GM21367 (cell line): ENCODE results near the gene TULP4.
"Not testable (repeated sequence)": the region's sequence is repeated elsewhere in the genome, so short reads cannot be mapped to it uniquely, and the experiment has no call there.

ENCODE experiments used
- ATAC-seq: cut with Tn5 transposase; IDR thresholded peaks from one replicate; pipeline ENCODE4 v1.9.1; 2021; ENCODE audit not compliant: unreplicated experiment

TULP4 gene

DNA sequence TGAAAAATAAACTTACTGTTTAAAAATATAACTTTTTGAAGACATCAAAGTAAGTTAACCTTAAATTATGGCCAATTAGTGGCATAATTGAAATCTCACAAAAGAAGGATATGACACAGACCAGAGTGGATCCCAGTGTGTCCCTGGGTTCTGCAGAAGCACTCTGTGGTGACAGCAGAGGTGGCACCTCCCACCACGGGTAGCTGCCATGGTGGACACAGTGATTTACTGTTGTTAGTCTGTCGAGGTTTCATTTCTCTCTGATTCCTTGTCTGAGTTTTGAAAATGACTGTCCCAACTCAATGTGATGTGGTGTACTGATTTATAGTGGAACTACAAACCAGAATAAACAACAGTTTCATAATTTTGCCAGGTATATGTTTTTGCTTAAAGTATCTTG is 76.5 kb downstream of the TULP4 start:
- no peak for ATAC-seq

DNA sequence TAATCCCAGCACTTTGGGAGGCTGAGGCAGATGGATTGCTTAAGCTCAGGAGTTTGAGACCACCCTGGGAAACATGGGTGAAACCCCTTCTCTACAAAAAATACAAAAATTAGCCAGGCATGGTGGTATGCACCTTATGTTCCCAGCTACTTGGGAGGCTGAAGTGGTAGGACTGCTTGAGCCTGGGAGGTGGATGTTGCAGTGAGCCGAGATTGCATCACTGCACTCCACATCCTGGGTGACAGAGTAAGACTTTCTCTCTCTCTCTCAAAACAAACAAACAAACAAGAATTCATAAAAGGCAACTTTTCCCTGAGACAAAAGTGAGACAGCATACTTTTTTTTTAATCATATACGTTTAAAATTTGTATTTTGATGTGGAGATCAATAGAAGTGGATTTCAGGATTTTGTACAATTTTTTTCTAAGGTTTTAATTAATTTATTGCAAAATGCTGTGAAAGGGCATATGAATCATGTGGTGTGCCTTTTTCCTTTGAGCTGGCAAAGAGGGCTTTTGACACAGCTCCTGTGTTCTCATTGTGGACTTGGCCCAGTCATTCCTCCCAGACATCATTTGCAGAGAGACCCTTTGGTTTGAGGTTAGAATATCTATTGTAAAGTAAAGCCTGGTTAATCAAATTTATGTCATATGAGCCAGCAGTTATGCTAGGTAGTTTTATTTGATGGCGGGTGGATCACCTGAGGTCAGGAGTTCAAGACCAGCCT is 77.1 kb downstream of the TULP4 start:
- ATAC-seq: no peak

DNA sequence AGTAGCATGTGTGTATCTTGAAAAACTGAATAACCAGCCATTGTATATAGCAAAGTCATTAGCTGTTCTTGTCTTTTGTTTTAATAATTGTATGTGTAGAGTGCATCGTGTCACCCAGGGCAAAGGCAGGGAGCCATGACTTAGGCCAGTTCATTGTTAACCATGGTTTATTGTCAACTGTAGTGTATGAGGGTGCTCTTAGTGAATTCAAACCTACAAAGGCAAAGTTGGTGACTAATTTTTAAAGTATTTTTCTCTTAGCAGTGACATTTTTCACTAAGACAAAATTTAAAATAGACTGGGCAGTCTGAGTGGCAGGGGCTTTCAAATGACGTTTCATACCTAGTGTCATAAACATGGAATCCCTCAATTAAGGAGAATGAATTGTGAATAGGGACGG is 79.0 kb downstream of the TULP4 start:
- no peak for ATAC-seq

DNA sequence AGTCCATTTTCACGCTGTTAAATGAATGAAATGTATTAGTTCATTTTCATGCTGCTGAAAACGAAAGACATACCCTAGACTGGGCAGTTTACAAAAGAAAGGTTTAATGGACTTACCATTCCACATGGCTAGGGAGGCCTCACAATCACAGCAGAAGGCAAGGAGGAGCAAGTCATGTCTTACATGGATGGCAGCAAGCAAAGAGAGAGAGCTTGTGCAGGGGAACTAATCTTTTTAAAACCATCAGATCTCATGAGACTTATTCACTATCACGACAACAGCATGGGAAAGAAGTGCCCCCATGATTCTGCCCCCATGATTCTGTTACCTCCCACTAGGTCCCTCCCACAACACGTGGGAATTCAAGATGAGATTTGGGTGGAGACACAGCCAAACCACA is 79.7 kb downstream of the TULP4 start:
- ATAC-seq: not testable (repeated sequence)

DNA sequence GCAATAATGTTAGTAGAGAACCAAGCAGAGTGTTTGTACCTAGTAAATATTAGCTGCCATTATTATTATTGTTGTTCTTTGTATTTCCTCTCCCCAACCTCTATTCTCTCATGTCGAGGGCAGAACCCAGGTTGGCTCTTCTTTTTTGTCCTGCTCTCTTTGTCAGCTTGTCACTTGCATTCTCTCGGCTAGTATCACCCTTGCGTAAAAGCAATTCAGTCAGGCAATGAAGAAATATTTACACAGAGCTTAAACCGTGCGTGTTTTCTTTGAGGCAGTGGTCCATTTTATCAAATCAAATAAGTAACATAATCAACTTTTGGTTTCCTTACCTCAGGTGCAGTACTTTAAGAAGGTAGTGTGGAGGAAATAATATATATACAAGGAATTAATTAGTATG is 83.9 kb downstream of the TULP4 start:
- ATAC-seq: no peak

DNA sequence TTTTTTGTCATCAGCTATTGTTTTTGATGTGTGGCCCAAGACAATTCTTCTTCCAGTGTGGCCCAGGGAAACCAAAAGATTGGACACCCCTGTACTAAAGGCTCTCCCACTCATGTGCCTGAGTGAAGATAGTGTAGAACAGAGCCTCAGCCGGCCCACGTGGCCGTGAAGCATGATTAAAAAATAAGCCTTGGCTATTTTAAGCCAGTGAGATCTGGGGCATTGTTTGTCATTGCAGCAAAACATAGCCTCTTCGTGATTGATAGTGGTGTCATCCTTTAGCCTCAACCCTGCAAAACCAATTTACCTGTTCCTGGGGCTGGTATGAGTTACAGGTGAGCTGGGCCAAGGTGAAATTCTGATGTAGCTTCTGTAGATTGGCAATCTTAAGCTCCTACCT is 85.3 kb downstream of the TULP4 start:
- no peak for ATAC-seq

DNA sequence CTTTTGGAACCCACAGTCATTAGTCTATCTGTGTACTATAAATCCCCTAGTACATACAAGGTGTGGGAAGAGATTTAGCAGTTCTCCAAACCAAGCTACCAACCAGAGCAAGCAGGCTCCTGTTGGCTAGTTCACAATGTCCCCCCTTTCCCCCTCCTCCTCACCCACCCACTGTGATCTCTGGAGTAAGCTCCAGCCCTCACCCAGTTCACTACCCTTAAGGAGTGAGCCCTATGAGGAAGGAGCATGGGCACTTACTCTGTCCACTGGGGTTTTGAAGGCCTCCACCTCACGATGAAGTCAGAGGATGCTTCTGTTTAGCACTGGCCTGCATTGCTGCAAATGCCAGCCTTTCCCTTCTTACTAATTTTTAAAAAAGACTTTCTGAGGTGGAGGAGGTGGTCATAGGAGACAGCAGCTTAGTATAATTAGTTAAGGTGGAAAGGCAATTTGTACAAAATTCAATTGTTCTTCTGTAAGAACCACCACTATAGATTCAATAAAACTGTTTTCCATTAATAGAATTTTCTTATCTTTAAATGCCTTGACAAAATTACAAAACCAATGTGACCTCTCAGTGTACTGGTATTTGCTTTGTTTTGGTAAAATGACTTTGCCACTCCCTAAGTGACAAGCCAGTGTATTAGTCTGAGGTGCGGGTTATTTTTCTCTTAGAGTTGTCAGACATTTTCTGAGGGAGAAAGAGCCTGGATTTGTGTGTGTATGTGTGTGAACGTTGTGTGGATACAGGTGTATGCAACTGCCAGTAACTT is 86.2 kb downstream of the TULP4 start:
- ATAC-seq: no peak

DNA sequence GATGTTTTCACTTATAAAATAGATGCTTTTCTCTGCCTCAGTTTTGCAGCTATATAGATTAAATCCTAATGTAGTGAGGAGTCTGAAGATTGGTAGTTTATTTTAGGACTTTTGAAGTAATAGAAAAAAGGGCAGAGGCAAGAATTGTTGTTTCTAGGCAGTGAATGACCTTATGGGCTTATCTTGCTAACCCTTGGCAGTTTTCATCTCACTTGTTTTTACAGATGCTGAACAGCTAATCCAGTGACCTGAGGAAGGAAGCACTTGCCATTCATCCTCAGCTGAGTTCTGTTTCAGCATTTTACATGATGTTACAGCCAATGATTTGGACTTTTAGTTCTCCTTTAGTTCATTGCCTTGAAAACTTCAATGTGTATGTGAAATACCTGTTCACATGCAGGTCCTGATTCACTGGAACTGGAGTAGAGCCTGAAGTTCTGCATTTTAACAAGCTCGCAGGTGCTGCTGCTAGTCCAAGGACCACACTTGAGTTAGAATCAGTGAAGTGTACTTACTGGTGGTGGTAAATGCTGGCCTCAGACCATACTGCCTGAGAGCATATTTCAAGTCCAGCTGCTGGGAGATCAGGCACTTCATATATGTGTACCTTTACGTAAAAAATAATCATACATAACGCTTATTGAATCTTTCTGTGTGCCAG is 86.9 kb downstream of the TULP4 start:
- ATAC-seq: no peak

DNA sequence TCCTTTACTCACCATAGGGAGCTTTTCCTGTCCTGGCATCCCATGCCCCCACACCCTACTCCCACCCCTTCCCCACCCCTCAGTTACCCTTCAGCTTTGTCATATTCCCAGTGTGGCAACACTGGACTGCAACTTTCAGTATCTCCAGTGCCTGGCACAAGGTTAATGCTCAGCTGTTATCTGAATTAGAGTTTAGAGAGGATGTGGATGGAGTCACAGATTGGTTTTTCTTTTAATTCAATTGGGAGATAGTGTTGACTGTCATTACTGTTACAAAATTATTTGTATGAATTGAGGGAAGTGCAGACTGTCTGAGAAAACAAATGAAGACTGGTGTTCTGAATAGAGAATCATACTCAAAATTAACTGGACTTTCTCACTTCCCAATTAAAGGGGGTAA is 89.9 kb downstream of the TULP4 start:
- no peak for ATAC-seq

DNA sequence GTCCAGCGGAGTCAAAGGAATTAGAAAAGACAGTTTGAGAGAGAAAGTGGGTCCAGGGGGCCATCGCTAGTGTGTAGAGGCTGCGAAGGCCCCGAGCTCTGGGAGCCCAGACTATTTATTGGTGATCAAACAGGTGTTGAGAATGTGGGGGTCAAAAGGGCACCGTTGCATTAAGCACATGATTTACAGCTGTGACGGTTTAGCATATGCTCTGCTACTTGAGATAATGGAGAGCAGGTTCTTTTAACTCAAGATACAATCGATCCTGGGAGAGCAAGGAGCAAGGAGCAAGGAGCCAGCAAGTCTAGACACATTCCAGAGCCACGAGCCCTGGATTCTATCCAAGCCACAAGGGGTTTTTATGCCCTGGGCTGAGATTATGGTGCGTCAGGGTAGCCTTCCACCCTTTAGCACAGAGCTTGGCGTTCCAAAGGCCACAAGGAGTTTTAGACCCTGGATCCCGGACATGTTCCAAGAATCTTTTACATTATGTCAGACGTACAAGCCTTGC is 93.1 kb downstream of the TULP4 start:
- not testable (repeated sequence) for ATAC-seq

DNA sequence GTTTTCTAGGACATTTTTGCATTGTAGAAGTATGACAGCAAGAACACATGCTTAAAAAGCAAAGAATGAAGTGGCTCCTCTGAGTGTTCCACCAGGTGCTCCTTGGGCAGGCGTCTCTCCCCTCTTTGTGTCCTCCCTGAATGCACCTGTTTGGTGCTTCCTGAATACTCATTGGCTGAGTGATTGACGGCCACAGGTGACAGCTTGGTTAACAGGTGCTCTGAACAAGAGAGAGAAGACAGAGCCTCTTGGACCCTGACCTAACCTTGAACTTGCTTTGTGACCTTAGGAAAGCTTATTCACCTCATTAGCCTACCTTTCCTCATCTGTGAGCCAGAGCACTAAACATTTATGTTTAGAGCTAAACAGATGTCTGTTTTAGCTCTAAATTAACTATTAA is 93.7 kb downstream of the TULP4 start:
- ATAC-seq: no peak

DNA sequence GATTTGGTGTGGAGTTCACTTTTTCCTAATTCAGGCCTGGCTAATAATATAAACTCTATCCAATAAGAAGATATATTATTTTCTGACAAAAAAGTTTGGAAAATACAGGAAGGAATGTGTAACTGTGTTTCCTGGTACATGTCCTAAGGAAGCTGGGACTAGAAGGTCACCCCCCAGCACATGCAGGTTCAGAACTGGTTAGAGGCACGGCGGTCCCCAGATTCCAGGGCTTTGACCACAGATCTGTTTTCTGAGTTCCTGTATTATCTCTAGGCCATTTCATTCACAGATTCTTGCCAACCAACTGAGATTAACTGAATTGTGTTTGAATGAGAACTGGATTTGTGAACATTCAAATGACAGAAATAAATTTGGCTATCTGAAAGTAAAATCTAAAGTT is 94.5 kb downstream of the TULP4 start:
- no peak for ATAC-seq

DNA sequence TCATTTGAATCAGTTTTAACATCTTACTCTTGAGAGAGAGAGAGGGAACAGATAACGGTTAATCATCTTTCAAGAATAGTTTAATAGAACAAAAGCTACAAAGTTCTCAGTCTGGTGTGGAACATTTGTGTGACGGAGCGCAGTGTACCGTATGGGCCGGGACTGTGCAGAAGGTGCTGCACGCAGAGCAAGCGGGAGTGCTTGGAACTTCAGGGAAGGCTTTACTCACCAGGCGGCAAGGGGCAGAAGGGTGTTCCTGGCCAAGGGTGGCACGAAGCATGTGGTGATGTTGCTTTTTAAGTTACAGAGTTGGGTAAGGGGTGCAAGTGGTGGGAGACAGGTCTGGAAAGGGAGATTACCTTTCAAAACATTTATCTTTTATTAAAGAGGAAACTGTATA is 95.7 kb downstream of the TULP4 start:
- no peak for ATAC-seq

DNA sequence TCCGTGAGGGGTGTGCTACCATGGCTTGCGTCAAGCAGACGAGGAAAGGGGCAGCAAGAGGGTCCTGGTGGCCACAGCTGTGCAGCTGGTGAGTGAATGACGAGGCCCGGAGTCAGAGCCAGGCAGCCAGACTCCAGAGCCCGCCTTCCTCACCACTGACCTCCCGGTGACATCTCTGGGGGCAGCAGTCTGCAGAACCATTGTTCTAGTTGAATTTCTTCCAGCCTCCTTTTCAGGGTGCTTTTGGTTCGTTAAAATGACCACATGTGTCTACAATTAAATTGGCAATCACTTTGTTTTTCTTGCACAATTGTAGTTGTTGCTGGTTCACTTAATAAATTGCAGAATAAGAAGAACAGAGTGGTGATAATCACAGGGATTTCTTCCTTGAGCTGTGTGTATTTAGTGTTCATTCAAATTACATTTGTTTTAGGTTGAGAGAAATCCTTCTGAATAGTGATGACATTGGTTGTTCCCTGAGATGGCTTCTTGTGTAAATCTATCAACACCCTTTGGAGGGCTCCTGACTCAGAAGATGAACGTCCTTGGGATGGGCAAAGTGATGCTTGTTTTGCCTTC is 96.4 kb downstream of the TULP4 start:
- no peak for ATAC-seq

DNA sequence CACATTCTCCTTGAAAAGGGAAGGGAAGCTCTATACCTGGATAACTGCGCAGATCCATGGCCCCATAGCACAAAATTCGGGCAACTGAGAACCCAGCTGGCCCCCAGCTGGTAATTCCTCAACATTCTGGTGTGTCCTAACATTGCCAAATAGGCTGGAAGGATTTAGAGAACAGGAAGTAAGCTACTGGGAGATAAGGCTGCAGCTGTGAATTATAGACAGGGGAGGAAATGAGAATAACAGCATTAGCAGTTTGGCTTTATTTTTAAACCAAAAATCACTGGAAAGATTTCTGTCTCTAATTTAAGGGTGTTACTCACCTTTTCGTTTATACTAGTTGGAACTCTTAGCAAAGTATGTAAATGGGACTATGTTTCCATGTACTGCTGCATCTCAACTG is 97.2 kb downstream of the TULP4 start:
- no peak for ATAC-seq

DNA sequence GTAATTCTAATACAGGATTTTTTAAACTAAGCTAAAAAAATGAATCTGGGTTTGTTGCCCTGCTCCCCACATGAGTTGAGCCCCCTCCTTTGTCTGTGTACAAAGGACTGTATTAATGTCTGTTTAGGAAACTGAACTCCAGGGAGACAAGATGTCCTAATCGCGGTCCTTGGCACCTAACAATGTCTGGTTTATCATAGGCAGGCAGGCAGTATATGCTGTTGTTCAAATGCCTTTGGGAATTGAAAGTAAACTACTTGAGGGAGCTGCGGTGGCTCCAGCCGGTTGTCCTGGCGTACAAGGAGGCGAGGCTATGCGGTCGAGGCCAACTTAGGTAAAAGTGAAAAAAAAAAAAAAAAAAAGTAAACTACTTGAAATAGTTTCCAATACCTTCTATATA is 98.5 kb downstream of the TULP4 start:
- no peak for ATAC-seq

DNA sequence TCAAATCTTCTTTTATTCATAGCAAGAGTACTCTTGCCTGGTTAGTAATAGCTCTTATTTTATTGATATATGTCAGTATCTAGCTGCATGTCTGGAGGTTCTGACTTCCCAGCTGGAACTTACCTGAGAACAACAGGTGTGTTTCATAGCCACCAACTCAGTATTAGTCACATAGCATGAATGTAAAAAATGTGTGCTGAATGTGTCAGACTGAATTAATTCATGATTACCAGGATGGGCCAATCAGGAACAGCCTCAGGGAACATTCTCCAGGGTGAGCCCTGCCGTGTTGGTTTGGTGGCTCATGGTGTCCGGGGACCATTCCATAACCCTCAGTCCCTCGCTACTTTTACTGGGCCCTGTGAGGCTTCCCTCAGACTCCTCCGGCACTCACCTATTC is 99.7 kb downstream of the TULP4 start:
- ATAC-seq: no peak

DNA sequence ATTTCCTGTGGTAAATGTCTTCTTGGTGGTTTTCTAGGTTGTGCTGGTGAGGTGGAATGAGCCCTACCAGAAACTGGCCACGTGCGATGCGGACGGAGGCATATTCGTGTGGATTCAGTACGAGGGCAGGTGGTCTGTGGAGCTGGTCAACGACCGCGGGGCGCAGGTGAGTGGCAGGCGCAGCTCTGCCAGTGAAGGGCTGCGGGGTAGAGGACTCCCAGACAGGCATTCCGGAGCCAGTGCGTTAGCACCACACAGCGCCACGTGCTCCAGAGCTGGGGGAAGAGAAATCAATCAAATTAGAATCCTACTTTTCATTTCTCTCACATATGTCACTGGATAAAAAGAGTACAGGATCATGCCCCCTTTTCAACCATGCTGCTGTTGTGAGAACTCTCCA is 100.8 kb downstream of the TULP4 start:
- ATAC-seq: no peak

DNA sequence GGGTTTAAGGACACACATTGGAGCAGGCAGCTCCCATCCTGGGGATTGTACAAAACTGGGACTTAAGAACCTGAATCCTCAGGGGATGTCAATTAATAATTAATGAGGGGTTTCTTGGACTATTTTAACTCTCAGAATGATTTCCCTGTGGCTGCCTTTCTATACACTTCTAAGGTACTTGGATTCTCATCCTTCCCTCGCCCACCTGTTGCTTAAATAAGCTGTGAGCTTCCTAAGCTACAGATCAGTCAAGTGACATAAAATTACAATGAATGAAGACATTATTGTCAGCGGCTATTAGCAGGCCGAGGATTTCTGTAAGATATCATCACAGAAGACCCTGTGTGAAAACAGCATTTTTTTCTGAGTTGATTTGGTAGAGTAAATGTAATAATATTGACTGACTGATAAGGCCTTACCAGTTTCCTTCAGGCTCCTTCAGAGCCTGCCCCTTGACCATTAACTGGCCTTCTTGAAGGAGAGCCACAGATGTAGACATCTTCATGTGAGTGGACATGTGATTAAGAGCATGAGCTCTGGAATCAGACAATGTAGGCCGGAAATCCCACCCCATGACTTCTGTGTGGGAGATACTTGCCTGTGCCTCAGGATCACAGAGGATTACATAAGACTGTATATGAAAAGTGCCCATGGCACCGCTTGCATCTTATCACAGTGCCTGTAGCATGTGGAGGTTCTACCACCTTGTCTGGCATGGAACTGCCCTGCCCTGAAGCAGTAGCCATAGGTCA is 101.7 kb downstream of the TULP4 start:
- no peak for ATAC-seq

DNA sequence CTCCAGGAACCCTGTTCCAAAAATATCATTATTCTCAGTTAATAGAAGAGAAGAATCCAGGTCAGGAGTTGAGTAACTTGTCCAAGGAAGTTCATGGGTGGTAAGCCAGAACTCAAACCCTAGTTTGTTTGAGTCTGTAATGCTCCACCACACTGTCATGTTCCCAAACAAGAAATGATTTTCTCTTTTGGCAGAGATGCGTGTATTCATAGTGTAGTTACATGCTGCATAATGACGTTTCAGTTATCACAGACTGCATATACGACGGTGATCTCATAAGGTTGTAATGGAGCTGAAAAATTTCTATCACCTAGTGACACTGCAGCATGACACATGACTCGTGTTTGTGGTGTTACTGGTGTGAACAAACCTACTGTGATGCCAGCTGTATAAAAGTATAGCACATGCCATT is 102.6 kb downstream of the TULP4 start:
- ATAC-seq: no peak

DNA sequence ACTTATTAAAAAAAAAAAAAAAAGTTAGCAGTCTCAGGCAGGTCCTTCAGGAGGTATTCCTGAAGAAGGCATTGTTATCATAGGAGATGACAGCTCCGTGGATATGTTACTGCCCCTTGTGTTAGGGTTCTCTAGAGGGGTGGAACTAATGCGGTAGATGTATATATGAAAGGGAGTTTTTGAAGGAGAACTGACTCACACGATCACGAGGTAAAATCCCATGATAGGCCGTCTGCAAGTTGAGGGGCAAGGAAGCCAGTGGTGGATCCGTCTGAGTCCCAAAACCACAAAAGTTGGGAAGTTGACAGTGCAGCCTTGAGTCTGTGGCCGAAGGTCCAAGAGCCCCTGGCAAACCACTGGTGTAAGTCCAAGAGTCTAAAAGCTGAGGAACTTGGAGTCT is 103.4 kb downstream of the TULP4 start:
- ATAC-seq: no peak
